Transverse colon (tissue), 4 donors: ENCODE data around the gene PRRC1. TPM values are rescaled to one million over a fixed set of nuclear protein-coding genes. Genes with fewer than 3 reads are reported as not detected.
"Not testable (repeated sequence)": the region's sequence is repeated elsewhere in the genome, so short reads cannot be mapped to it uniquely, and the experiment has no call there.

ENCODE experiments used
- DNase-seq: peaks from one replicate; pipeline ENCODE4 v3.0.0-alpha.2; 2019
- H3K27ac ChIP-seq, 4 donors: fragments of 200-600 bp; sonication (generic); 2 replicates each; pipeline ENCODE4 v1.5.1; 2016 to 2018; ENCODE audit warnings: inconsistent platforms in 4 of 4
- H3K27me3 ChIP-seq: fragments of 200-600 bp; sonication (generic); 2 replicates; pipeline ENCODE4 v1.5.1; 2017; ENCODE audit warnings: inconsistent platforms
- H3K36me3 ChIP-seq, 4 donors: fragments of 200-600 bp; sonication (generic); 2 replicates each; pipeline ENCODE4 v1.5.1; 2017 to 2019; ENCODE audit warnings: inconsistent platforms in 4 of 4
- H3K4me1 ChIP-seq, 4 donors: fragments of 200-600 bp; sonication (generic); 2 replicates each; pipeline ENCODE4 v1.5.1; 2017 to 2020; ENCODE audit warnings: inconsistent platforms in 4 of 4
- H3K4me3 ChIP-seq, 4 donors: fragments of 200-600 bp; sonication (generic); 1 replicate in 1 of 4; 2 replicates in 3 of 4; pipeline versions ENCODE4 v1.5.1 to v1.6.1; 2017 to 2019; ENCODE audit warnings: inconsistent platforms in 4 of 4
- H3K9me3 ChIP-seq, 2 donors: fragments of 200-600 bp; sonication (generic); 2 replicates each; pipeline ENCODE4 v1.5.1; 2017 to 2019; ENCODE audit warnings: inconsistent platforms in 2 of 2
- EP300 ChIP-seq: sonication (generic); formaldehyde crosslinking; IDR thresholded peaks from one replicate; pipeline ENCODE4 v1.6.1; 2017; ENCODE audit warnings: antibody characterized with exemption, low read depth
- POLR2A ChIP-seq: fragments of 450-650 bp; IDR thresholded peaks from one replicate; pipeline ENCODE4 v1.6.1; 2016; ENCODE audit warnings: antibody characterized with exemption, mild to moderate bottlenecking, moderate library complexity
- POLR2AphosphoS5 ChIP-seq, 3 donors: sonication (generic); formaldehyde crosslinking; IDR thresholded peaks; one replicate each; pipeline ENCODE4 v1.6.1; 2016; ENCODE audit warnings: antibody characterized with exemption in 3 of 3
- WGBS, 2 donors: methylation state at CpG; one replicate each; pipeline ENCODE4 v1.1.5; 2018; ENCODE audit warnings: low coverage in 1 of 2; 5-methylcytosine and 5-hydroxymethylcytosine counted together
- in situ Hi-C, 4 donors: fragments of 200-750 bp; cut with MboI; loops; one replicate each; pipeline versions ENCODE4 v1.15.0 to v1.15.1; 2017; ENCODE audit warnings: low sequenced_read_pairs in 3 of 4, low pct_ligation_motif_present in 1 of 4, low pct_unique_long_range_greater_than_20kb in 1 of 4
- intact Hi-C: fragments of 100-400 bp; cut with DNase I; formaldehyde crosslinking; loops from one replicate; pipeline ENCODE4 v1.15.1; 2023; ENCODE audit warnings: low total_unique reads
- total RNA-seq, 4 donors: library from RNA; depleted of rRNA; stranded (reverse); fragments of >200 nt; gene quantifications; one replicate each; pipeline ENCODE4 v1.1.0, GENCODE V29; 2016
- TF ChIP-seq, protein P1 (sequence below), 5 experiments: fragments of 200-600 bp in 3 of 5; fragments of 450-650 bp in 2 of 5; sonication (generic) in 3 of 5; IDR thresholded peaks; 1 replicate in 2 of 5; 2 replicates in 3 of 5; pipeline ENCODE4 v1.5.1; 2016 to 2017; ENCODE audit warnings: antibody characterized with exemption in 5 of 5, inconsistent platforms in 3 of 5, mild to moderate bottlenecking in 2 of 5, moderate library complexity in 1 of 5

The PRRC1 gene
- total RNA-seq, 4 donors from 2014 or later, result 11.2 to 56.0 (median 29.4) TPM

GRCh38 chr5:127567026-127567768 is 49.8 kb downstream of the PRRC1 start:
- no peak for DNase-seq
- Histone ChIP-seq H3K9me3 (no peaks in the 10 kb centered on the region), H3K4me3 (no peak overlapping the region), H3K36me3 (no peaks in the 10 kb centered on the region), H3K27ac (no peak overlapping the region), H3K4me1 (peaks cover 0 to 22% (median 2%) of the 10 kb centered on the region in 4 donors), H3K27me3 (no peaks in the 10 kb centered on the region)
- 61% methylated on average over 6 to 7 of the region's 7 CpGs for WGBS, 2 donors
- intact Hi-C loops, result loop anchor here (10.0 kb wide), 2 partner anchors 178 to 638 kb away; no protein-coding TSS in a partner anchor
- in situ Hi-C loops, result loop anchor here (5.0 to 25.0 kb wide), 4 partner anchors 295 to 638 kb away; no protein-coding TSS in a partner anchor
- TF ChIP-seq EP300 (no peak), POLR2A (no peak), POLR2AphosphoS5 (IDR thresholded peaks at IDR 0.05) (no peak)
- TF ChIP-seq, protein P1, sequence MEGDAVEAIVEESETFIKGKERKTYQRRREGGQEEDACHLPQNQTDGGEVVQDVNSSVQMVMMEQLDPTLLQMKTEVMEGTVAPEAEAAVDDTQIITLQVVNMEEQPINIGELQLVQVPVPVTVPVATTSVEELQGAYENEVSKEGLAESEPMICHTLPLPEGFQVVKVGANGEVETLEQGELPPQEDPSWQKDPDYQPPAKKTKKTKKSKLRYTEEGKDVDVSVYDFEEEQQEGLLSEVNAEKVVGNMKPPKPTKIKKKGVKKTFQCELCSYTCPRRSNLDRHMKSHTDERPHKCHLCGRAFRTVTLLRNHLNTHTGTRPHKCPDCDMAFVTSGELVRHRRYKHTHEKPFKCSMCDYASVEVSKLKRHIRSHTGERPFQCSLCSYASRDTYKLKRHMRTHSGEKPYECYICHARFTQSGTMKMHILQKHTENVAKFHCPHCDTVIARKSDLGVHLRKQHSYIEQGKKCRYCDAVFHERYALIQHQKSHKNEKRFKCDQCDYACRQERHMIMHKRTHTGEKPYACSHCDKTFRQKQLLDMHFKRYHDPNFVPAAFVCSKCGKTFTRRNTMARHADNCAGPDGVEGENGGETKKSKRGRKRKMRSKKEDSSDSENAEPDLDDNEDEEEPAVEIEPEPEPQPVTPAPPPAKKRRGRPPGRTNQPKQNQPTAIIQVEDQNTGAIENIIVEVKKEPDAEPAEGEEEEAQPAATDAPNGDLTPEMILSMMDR (IDR thresholded peaks at IDR 0.05), result no peak

GRCh38 chr5:127568166-127568565 is 50.7 kb downstream of the PRRC1 start:
- Histone ChIP-seq H3K27ac (no peak overlapping the region), H3K9me3 (no peaks in the 10 kb centered on the region), H3K4me3 (no peak overlapping the region), H3K4me1 (peaks cover 0 to 13% (median 2%) of the 10 kb centered on the region in 4 donors), H3K36me3 (no peaks in the 10 kb centered on the region), H3K27me3 (no peaks in the 10 kb centered on the region)
- TF ChIP-seq EP300 (no peak), POLR2A (no peak), POLR2AphosphoS5 (IDR thresholded peaks at IDR 0.05) (no peak)
- TF ChIP-seq, protein P1 (IDR thresholded peaks at IDR 0.05), result no peak
- WGBS, 2 donors, result 60 to 67% methylated on average over 1 to 3 of the region's 3 CpGs
- intact Hi-C loops, result loop anchor here (10.0 kb wide), 2 partner anchors 177 to 637 kb away; no protein-coding TSS in a partner anchor
- no peak for DNase-seq
- in situ Hi-C loops, result loop anchor here (5.0 to 25.0 kb wide), 4 partner anchors 294 to 637 kb away; no protein-coding TSS in a partner anchor

DNA sequence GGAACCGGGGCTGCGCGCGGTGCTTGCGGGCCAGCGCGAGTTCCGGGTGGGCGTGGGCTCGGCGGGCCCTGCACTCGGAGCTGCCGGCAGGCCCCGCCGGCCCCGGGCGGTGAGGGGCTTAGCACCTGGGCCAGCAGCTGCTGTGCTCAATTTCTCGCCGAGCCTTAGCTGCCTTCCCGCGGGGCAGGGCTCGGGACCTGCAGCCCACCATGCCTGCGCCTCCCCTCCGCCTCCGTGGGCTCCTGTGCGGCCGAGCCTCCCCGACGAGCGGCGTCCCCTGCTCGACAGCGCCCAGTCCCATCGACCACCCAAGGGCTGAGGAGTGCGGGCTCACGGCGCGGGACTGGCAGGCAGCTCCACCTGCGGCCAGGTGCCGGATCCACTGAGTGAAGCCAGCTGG is 52.0 kb downstream of the PRRC1 start:
- H3K9me3 ChIP-seq, H3K27ac ChIP-seq, H3K36me3 ChIP-seq, H3K4me3 ChIP-seq, DNase-seq, H3K27me3 ChIP-seq, H3K4me1 ChIP-seq: not testable (repeated sequence)
- in situ Hi-C loops (loop anchor here (5.0 to 25.0 kb wide), 4 partner anchors 293 to 635 kb away; no protein-coding TSS in a partner anchor), intact Hi-C loops (loop anchor here (10.0 kb wide), 2 partner anchors 175 to 635 kb away; no protein-coding TSS in a partner anchor)
- WGBS, 2 donors, result 86% methylated on average over 39 of the region's 40 CpGs; no CpG with 5 or more reads in 1 of the 2 donors

DNA sequence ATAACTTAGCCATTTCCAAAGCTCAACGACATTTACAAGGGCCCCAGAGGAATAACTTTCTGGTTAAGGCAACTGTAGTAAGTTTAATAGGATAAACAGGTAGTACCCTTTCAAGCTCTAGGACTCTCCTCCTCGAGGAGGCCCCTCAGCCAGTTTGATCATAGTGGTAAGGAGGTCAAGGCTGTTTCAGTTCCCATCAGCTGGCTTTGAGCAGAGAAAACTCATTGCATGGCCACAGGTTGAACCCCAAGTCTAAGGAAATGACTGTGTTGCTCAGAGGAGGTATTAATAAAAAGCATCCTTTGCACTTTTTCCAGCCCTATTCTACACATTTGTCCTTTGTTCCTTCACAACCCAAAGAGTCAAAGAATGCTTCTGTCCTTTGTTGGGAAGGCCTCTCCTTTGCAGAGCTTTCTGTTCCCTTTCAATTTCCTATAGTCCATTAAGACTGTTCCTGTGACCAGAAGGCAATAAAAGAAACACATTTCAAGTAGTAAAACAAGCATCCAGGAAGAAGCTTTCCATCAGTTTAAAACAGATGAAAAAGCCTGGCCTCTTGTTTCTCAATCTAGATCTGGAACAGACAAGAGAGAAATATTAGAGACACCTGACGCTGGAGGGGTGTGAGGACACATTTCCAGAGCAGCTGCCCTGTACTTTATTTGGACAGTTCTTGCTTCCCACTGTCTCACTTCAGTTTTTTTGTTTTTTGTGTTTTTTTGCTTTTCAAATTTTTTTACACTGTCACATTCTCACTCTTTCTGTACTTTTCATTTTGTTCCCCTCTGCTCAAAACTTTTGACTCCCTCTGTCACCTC is 54.1 kb downstream of the PRRC1 start:
- no peak overlapping the region for H3K27ac ChIP-seq
- peaks cover 0 to 7% (median 0%) of the 10 kb centered on the region in 4 donors for H3K4me1 ChIP-seq
- DNase-seq, result no peak
- H3K9me3 ChIP-seq, result peaks cover 6 to 8% of the 10 kb centered on the region in 2 donors
- 30 to 31% methylated on average over 2 to 3 of the region's 3 CpGs for WGBS, 2 donors
- intact Hi-C loops, result no loop called here
- H3K4me3 ChIP-seq, result no peak overlapping the region
- no peaks in the 10 kb centered on the region for H3K36me3 ChIP-seq
- in situ Hi-C loops, result loop anchor here in 1 of 4 donors (25.0 kb wide), 1 partner anchor 291 kb away; no protein-coding TSS in a partner anchor
- no peak for TF ChIP-seq POLR2AphosphoS5 (IDR thresholded peaks at IDR 0.05)
- TF ChIP-seq, protein P1 (IDR thresholded peaks at IDR 0.05), result no peak
- no peak for TF ChIP-seq POLR2A
- no peak for TF ChIP-seq EP300
- no peaks in the 10 kb centered on the region for H3K27me3 ChIP-seq
